Activated CD4-positive, alpha-beta T cell treated with anti-CD3 and anti-CD28 coated beads for 24 hours (primary cell): Measurements from ENCODE around the gene AKT1.

Experiments
- DNase-seq, 2 donors: peaks; one replicate each; pipeline ENCODE4 v3.0.0-alpha.2; 2020; ENCODE audit warnings: low read depth in 2 of 2

Gene AKT1

GRCh38 chr14:104786091-104786586 lies 9.4 kb downstream of the AKT1 start:
- DNase-seq: no peak

GRCh38 chr14:104785708-104786080 lies 9.9 kb downstream of the AKT1 start:
- DNase-seq: no peak

DNA sequence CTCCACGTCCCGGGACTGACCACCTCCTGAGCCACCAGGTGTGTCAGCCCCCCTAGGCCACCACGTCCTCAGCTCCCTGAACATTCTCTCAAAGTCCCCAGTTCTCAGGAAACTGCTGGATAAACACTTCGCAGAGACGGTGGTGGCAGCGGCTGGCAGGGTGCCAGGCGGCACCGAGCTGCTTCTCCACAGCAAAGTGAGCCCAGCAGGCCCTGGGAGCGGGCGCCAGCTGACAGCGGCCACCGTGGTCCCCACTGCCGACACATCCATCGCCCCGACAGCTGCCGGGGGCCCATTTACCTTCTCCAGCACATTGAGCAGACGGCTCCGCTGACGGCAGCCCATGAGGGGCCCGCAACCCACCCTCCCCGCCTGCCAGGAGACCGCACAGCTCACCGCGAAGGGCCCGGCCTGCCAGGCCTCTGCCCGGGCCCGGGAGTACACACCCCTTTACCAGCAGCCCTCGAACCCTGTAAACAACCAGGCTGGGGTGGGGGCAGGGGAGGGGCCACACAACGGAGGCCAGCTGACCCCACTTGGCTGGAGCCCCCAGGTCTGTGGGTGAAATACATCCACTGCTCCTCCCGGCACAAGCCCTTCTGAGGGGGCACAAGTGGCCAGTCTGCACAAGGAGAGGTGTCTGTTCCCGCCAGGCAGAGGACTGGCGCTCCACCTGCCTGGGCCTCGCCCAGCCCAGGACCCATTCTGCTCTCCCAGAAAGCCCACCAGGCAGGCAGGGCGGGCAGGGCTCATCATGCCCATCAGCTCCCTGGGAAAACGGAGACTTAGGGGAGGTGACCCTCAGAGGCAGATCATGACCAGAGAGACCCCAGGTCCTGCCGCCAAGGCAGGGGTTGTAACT lies 10.5 kb downstream of the AKT1 start:
- DNase-seq: no peak

- no peak for DNase-seq
Measured at GRCh38 chr14:104784218-104784568, 11.4 kb downstream of the AKT1 start.

- DNase-seq: no peak
Measured at GRCh38 chr14:104783484-104784217, 11.9 kb downstream of the AKT1 start.

DNA sequence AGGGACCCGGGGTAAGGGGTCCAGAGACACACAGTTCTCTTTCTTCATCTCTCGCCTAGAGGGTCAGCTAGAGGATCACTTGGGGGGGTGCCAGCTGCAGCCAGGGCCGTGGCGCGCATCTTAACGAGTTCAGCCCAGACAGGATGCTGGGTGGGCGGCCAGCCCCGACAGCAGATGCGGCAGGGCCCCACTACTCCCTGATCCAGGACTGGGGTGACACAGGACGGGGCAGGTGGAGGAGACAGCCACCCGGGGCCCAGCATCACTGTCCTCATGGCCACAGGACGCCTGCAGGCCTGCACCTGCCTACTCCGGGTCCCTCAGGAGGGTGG lies 12.8 kb downstream of the AKT1 start:
- DNase-seq: no peak

DNA sequence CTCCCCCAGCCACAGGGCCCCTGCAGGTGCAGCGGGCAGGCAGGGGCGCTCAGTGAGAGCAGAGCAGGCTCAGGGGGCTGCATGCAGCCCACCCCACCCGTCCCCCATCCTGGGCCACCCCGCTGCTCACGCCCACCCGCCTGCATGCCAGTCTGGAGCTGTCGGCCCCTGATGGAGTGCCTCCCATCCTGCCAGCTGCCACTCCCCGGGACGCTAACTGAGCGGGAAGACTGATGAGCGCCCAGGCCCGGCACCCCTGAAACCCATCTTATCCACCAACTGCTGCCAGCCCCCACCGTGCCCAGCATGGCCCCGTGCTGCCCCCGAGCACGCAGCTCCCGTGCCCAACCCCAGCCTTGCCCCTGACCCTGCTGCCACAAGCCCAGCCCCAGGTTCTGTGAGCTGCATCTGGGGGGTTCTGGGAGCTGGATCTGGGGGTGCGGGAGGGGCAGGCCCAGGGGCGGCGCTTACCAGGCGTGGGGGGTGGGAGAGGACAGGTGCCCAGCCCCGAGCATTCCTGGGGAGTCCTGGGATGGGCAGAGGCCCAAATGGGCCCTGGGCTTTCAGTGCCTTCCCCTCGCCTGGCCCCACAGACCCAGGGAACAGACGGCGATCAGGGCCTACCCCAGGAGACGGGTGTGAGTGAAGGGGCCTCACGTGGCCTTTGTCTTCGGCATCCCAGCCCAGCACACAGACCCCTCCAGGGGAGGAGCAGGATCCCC lies 13.3 kb downstream of the AKT1 start:
- DNase-seq: no peak

- no peak for DNase-seq
Measured at GRCh38 chr14:104781271-104782077, 14.1 kb downstream of the AKT1 start.

DNA sequence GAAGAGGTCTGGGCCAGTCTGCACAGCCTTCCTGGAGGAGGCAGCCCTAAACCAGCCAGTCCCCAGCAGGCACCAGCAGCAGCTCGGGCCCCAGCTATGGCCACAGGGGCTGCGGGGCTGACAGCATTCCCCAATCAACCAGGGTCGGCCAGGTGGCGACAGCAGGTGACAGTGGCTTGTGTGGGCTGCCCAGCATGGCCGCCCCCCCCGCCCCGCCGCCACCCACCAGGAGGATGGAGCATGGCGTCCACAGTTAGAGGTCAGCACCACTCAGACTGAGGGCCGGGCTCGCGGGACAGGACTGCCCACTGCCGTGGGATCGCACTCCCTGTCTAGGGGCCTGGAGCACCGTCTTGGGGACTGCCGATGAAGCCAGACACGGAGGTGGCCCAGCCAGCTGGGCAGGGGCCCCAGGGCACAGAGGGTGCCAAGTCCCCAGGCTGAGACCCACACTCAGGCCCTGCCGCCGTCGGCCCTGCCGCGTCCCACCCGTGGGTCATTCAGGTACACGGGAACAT lies 15.0 kb downstream of the AKT1 start:
- no peak for DNase-seq

- DNase-seq: no peak
Measured at GRCh38 chr14:104779776-104780512, 15.6 kb downstream of the AKT1 start.

GRCh38 chr14:104778694-104779331 lies 16.7 kb downstream of the AKT1 start:
- no peak for DNase-seq

- DNase-seq: no peak
Measured at GRCh38 chr14:104777808-104778249, 17.7 kb downstream of the AKT1 start.

DNA sequence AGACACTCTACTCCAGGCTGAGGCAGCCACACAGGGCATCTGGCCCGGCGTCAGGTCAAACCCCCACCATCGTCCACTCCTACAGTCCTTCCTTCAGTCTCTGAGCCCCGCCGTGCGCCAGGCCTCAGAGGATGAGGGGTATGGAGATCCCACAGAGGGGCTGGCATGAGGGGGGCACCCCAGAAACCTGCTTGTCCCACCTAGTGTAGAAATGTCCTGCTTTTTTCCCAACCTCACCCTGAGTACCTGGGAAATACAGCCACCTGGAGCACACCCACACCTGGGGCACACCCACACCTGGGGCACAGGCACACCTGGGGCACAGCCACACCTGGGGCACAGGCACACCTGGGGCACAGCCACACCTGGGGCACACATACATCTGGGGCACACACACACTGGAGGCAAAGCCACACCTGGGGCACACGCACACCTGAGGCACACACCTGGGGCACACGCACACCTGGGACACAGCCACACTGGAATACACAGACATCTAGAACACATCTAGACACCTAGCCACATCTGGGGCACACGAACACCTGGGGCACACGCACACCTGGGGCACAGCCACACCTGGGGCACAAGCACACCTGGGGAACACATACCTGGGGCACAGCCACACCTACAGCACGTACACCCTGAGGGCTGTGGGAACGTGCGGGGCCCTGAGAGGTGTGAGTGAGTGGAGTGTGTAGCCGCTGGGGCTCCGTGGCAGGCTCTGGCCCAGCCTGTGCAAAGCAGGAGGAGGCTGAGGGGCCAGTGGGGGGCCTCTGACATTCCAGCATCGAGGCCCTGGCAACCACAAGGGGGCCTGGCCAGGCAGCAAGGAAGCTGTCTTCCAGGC lies 18.4 kb downstream of the AKT1 start:
- no peak for DNase-seq

DNA sequence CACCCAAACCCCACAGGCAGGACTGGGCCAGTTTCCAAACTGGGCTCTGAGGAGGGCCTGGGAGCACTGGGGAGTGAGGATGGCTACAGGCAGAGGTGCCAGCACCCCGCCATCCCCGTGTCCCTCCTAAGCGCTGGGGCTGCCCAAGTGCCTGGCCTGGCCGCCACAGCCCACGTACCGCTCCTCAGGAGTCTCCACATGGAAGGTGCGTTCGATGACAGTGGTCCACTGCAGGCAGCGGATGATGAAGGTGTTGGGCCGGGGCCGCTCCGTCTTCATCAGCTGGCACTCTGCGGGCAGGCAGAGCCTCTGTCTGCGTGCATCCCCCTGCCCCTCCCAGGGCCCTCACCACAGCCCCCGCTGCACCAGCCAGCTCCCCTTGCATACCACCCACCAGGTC lies 19.1 kb downstream of the AKT1 start:
- no peak for DNase-seq

GRCh38 chr14:104775073-104775489 lies 20.5 kb downstream of the AKT1 start:
- no peak for DNase-seq

GRCh38 chr14:104774453-104775072 lies 21.0 kb downstream of the AKT1 start:
- DNase-seq: no peak

- no peak for DNase-seq
Measured at GRCh38 chr14:104773505-104774452, 21.8 kb downstream of the AKT1 start.
